PFSK-1 (cell line): Measurements from ENCODE around the gene CAPN9.

Experiments used
- FOXP2 ChIP-seq: optimal IDR thresholded peaks from 2 replicates; pipeline ENCODE3; 2011; ENCODE audit warnings: borderline replicate concordance, control low read depth, inconsistent platforms; ENCODE audit not compliant: insufficient read depth; ENCODE audit errors: extremely low read length, extremely low read depth
- POLR2AphosphoS5 ChIP-seq: IDR thresholded peaks from 2 replicates; pipeline ENCODE4 v1.6.1; 2012; ENCODE audit warnings: low read depth, mild to moderate bottlenecking, control low read depth, low read length, moderate library complexity
- REST ChIP-seq, 2 experiments: IDR thresholded peaks; 2 replicates each; pipeline versions ENCODE4 v1.6.1 to v1.8.0; 2011 to 2012; ENCODE audit warnings: low read depth in 2 of 2, low read length in 2 of 2, control low read depth in 1 of 2, inconsistent platforms in 1 of 2, mild to moderate bottlenecking in 1 of 2, moderate library complexity in 1 of 2; ENCODE audit not compliant: insufficient read depth in 1 of 2

- TF ChIP-seq FOXP2 (no peak), POLR2AphosphoS5 (no peak), REST (IDR thresholded peaks at IDR 0.05; ENCODE audit: insufficient read depth in 1 of 2, low read depth in 2 of 2, low read length in 2 of 2) (no peak)
These were observed 103.4 kb downstream of the CAPN9 start for GRCh38 chr1:230850547-230850946.
